ENCODE measurements around the gene SGCG.

The SGCG gene

DNA sequence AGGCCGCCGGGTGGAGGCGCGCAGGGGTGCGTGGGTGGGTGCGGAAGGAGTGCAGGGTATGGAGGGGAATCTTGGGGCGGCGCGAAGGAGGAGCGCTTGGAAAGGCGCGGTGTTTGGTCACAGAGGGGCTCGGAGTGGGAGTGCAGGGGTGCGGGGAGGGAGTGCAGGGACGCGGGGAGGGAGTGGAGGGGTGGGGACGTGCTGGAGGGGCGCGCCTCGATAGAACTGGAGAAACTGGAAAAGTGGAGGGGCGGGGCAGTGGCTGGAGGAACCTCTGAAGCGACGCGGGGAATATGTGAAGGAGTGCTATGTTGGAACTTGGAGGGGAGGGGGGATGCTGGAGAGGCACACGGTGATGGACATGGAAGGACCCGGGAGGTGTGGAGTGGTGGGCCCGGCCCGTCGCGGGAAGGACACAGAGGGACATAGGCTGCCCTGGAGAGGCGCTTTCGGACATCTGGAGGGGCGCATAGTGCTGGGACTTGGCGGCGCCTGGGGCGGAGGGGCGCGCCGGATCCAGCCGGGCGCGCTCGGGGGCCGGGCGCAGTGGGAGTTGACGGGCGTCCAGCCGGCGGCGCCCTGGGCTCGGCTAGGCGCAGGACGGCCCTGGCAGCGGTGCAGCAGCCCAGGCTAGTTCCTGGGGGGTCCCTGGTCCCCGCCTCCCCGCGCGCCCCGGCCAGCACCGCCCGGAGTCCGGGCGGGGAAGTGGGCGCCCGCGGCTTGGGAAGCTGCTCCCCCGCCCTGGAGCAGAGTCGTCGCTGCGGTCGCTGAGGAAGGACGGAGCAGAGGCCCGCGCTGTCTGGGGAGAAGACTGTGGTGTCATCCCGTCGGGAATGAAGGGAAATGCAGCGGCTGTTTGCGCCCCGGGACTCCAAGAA, 20.8 kb upstream of the SGCG start:
- peak overlapping the region; percentile 59; the same call in 1 of the 2 replicates for H3K9ac ChIP-seq (ENCODE audit: low read depth, low read length)
- H3K27me3 ChIP-seq (ENCODE audit: insufficient read depth, low read length): peaks cover 30% of the 10 kb centered on the region
- H3K4me3 ChIP-seq (ENCODE audit: low read length): peak overlapping the region; percentile 90
- H3K36me3 ChIP-seq (ENCODE audit: insufficient read depth, low read depth, low read length): no peaks in the 10 kb centered on the region
- H3K4me1 ChIP-seq (ENCODE audit: insufficient read depth, low read length): no peaks in the 10 kb centered on the region
- no peaks in the 10 kb centered on the region for H3K9me3 ChIP-seq (ENCODE audit: insufficient read depth, low read depth, low read length)
- no peak overlapping the region for H3K27ac ChIP-seq (ENCODE audit: low read length)

DNA sequence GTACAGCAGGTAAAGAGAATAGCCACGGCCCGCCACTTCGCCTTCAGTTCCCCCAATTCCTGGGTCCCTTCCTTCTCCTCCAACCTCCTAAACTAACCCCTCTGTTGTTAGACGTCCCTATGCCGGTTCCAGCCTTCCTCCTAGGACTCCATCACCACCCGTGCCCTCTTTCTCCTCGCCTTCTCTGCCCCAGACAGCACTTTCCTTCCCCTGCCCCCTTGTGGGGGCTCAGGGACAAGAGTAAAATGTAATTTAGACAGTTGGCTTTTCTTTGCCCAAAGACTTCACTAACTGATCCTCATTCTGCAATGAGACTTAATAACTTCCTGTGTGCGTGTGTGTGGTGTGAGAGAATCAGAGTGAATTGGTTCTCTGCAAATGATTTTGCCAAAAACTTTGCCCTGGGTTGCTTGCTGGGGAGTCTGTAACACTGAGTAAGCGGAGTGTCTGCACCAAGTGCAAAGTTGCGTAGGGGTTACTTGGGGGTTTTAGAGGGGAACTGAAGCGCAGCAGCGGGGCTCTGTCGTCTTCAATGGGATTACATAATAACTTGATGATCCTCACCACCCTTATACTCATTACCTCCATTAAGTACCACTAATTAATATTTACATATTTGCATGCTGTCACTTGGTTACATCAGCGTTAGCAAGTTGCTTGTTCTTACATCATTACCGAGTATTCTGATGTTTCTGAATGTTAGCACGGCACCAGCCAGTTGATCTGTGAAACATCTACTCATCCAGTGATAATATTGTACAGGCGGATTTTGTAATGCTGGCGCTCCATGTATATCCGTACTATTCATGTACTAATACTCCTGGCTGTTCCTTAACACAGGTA, 19.9 kb upstream of the SGCG start:
- Histone ChIP-seq H3K9me3 (ENCODE audit: insufficient read depth, low read depth, low read length) (no peaks in the 10 kb centered on the region), H3K4me3 (ENCODE audit: low read length) (peak overlapping the region; percentile 90), H3K4me1 (ENCODE audit: insufficient read depth, low read length) (no peaks in the 10 kb centered on the region), H3K27ac (ENCODE audit: low read length) (no peak overlapping the region), H3K36me3 (ENCODE audit: insufficient read depth, low read depth, low read length) (no peaks in the 10 kb centered on the region), H3K27me3 (ENCODE audit: insufficient read depth, low read length) (peaks cover 30% of the 10 kb centered on the region), H3K9ac (ENCODE audit: low read depth, low read length) (no peak overlapping the region)

DNA sequence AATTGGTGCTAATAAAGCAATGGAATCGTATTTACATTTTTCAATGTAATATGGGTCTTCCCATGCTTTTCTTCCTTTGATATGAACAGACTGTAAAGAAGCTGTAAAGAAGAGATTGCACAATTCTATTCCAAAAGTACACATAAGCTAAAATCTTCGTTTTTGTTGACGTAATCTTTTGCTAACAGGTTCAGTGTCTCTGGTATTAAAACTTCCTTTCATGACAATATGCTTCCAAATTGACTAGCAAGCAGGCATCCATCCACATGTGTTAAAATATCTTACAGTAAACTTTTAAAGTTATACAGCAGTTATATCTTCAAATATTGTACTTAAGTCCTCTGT, 19.3 kb upstream of the SGCG start:
- H3K27me3 ChIP-seq (ENCODE audit: insufficient read depth, low read length): peaks cover 30% of the 10 kb centered on the region
- H3K27ac ChIP-seq (ENCODE audit: low read length): no peak overlapping the region
- H3K4me3 ChIP-seq (ENCODE audit: low read length): 0 out of 2 replicates have a peak overlapping the region, but pooled peaks have one; percentile 90
- H3K4me1 ChIP-seq (ENCODE audit: insufficient read depth, low read length): no peaks in the 10 kb centered on the region
- H3K36me3 ChIP-seq (ENCODE audit: insufficient read depth, low read depth, low read length): no peaks in the 10 kb centered on the region
- H3K9ac ChIP-seq (ENCODE audit: low read depth, low read length): no peak overlapping the region
- H3K9me3 ChIP-seq (ENCODE audit: insufficient read depth, low read depth, low read length): no peaks in the 10 kb centered on the region

DNA sequence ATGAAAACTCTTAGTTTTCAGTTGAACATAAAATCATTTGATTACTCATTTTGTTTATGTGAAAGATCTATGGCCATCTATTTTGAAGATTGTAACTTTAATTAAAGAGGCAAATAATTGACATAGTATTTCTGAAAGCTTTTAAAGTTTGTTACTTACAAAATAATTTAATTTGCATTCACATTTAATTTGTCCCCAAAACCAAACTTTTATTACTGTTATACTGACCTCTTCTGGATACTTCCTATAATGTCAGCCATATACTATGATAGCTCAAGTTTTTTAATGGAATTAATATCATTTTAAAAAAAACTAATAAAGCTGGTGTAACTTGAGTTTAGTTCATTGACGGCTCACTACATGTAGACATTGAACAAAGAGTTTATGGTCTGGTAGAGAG, 4.9 kb upstream of the SGCG start:
- no peaks in the 10 kb centered on the region for H3K27me3 ChIP-seq (ENCODE audit: insufficient read depth, low read length)
- H3K36me3 ChIP-seq (ENCODE audit: insufficient read depth, low read depth, low read length): no peaks in the 10 kb centered on the region
- H3K9ac ChIP-seq (ENCODE audit: low read depth, low read length): no peak overlapping the region

DNA sequence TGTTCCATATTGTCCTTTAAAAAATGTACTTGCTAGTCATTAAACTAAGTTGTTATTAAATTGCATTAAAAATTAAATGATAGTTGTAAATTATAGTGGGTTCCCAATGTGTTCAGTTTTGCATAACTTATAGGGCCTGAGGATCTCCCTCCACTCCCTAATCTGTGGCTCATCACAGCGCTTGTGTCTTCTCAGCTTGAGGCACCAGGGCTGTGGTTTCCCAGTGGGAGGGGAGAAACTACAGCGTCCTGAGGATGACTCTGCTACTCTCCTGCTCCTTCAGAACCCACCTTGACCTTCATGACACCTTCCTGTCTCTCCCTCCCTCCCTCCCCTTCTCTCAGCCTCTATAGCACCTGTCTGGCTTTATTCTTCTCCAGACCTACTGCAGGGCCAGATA, 1.4 kb downstream of the SGCG start:
- H3K4me3 ChIP-seq (ENCODE audit: low read length): no peak overlapping the region
- no peak overlapping the region for H3K27ac ChIP-seq (ENCODE audit: low read length)
- no peaks in the 10 kb centered on the region for H3K27me3 ChIP-seq (ENCODE audit: insufficient read depth, low read length)
- no peaks in the 10 kb centered on the region for H3K9me3 ChIP-seq (ENCODE audit: insufficient read depth, low read depth, low read length)
- no peaks in the 10 kb centered on the region for H3K36me3 ChIP-seq (ENCODE audit: insufficient read depth, low read depth, low read length)
- no peaks in the 10 kb centered on the region for H3K4me1 ChIP-seq (ENCODE audit: insufficient read depth, low read length)
- H3K9ac ChIP-seq (ENCODE audit: low read depth, low read length): no peak overlapping the region

More for the DNA sequence above, 4.9 kb upstream of the SGCG start:
- Histone ChIP-seq H3K4me3 (ENCODE audit: low read length) (no peak overlapping the region), H3K27ac (ENCODE audit: low read length) (no peak overlapping the region), H3K4me1 (ENCODE audit: insufficient read depth, low read length) (no peaks in the 10 kb centered on the region), H3K9me3 (ENCODE audit: insufficient read depth, low read depth, low read length) (no peaks in the 10 kb centered on the region)

DNA sequence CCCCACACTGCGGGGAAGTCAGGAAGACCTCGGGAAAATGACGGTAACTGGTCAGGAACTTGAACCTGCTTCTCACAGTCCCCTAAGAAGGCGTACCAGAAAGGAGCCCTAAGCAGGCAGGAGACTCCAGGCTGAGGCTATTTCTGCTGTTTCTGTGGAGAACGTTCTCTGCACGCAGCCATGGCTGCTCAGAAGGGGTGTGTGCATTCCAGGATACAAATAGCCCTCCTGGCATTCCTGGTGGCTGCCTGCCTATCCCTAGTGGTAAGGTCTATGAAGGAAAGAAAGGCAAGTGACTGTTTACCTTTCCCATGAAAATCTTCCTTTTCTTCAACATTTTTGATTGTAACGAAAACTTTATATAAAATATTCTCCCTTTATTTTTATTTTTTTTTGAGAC, 2.5 kb downstream of the SGCG start:
- no peak overlapping the region for H3K9ac ChIP-seq (ENCODE audit: low read depth, low read length)
- no peaks in the 10 kb centered on the region for H3K27me3 ChIP-seq (ENCODE audit: insufficient read depth, low read length)
- H3K27ac ChIP-seq (ENCODE audit: low read length): no peak overlapping the region
- H3K4me1 ChIP-seq (ENCODE audit: insufficient read depth, low read length): no peaks in the 10 kb centered on the region
- H3K36me3 ChIP-seq (ENCODE audit: insufficient read depth, low read depth, low read length): no peaks in the 10 kb centered on the region
- no peaks in the 10 kb centered on the region for H3K9me3 ChIP-seq (ENCODE audit: insufficient read depth, low read depth, low read length)
- H3K4me3 ChIP-seq (ENCODE audit: low read length): no peak overlapping the region

DNA sequence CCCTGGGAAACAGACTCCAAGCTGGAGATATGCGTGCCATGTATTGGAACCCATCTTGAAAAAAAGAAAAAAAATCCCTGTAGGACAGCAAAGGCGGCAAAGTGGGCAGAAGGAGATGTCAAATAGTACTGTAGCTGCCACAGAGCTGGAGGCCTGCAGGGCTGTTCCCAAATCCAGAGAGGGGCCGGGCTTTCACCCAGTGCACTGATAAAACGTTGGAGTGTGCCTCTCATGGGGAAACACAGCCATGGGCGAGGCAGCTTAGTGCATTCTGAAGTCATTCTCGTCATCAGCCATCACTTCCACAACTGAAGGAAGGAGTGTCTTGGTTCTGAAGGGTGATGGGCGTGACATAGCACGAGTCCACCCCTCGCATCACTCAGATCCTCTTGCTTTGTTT, 4.8 kb downstream of the SGCG start:
- Histone ChIP-seq H3K4me1 (ENCODE audit: insufficient read depth, low read length) (no peaks in the 10 kb centered on the region), H3K27me3 (ENCODE audit: insufficient read depth, low read length) (no peaks in the 10 kb centered on the region), H3K4me3 (ENCODE audit: low read length) (no peak overlapping the region), H3K9me3 (ENCODE audit: insufficient read depth, low read depth, low read length) (no peaks in the 10 kb centered on the region), H3K36me3 (ENCODE audit: insufficient read depth, low read depth, low read length) (no peaks in the 10 kb centered on the region), H3K9ac (ENCODE audit: low read depth, low read length) (no peak overlapping the region), H3K27ac (ENCODE audit: low read length) (no peak overlapping the region)

DNA sequence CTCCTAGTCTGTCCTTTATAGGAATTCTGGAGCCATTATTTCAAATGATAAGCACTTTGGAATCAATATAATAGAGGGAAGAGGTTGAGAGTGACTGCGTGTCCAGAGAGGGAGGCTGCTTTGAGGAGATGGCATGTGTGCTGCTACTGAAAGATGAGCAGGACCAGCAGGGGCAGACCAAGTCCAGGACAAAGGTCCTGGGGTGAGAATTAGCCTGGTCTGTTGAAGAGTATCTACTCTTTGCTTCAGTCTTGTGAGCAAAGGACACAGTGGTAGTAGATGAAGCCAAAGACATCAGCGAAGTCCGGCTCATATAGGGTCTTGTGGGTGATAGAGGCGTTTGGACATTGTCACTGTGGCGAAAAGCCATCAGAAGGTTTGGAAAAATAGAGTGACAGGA, 21.1 kb downstream of the SGCG start:
- Histone ChIP-seq H3K9ac (ENCODE audit: low read depth, low read length) (no peak overlapping the region), H3K36me3 (ENCODE audit: insufficient read depth, low read depth, low read length) (no peaks in the 10 kb centered on the region), H3K27ac (ENCODE audit: low read length) (no peak overlapping the region), H3K4me3 (ENCODE audit: low read length) (no peak overlapping the region), H3K27me3 (ENCODE audit: insufficient read depth, low read length) (no peaks in the 10 kb centered on the region), H3K4me1 (ENCODE audit: insufficient read depth, low read length) (no peaks in the 10 kb centered on the region), H3K9me3 (ENCODE audit: insufficient read depth, low read depth, low read length) (peaks cover 2% of the 10 kb centered on the region; the same call in 1 of the 2 replicates)

DNA sequence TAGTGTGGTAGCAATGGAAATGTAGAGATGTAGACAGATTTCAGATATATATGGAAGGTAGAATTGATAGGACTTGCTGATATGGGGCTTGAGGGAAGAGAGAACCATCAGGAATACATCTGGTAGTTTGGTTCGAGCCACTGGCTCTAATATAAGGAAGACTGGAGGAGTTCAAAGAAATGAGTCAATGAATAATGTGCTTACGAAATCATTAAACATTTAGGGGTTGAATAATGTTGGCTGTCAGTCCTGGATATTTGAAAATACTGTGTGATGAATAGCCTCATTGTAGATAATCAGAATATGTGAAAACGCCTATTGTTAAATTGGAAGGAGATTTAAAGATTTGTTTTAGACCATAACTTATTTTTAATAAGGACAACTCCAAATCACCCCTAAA, 21.6 kb downstream of the SGCG start:
- Histone ChIP-seq H3K27me3 (ENCODE audit: insufficient read depth, low read length) (no peaks in the 10 kb centered on the region), H3K36me3 (ENCODE audit: insufficient read depth, low read depth, low read length) (no peaks in the 10 kb centered on the region), H3K9ac (ENCODE audit: low read depth, low read length) (no peak overlapping the region), H3K4me1 (ENCODE audit: insufficient read depth, low read length) (no peaks in the 10 kb centered on the region), H3K4me3 (ENCODE audit: low read length) (no peak overlapping the region), H3K27ac (ENCODE audit: low read length) (no peak overlapping the region), H3K9me3 (ENCODE audit: insufficient read depth, low read depth, low read length) (peaks cover 4% of the 10 kb centered on the region; the same call in 1 of the 2 replicates)

DNA sequence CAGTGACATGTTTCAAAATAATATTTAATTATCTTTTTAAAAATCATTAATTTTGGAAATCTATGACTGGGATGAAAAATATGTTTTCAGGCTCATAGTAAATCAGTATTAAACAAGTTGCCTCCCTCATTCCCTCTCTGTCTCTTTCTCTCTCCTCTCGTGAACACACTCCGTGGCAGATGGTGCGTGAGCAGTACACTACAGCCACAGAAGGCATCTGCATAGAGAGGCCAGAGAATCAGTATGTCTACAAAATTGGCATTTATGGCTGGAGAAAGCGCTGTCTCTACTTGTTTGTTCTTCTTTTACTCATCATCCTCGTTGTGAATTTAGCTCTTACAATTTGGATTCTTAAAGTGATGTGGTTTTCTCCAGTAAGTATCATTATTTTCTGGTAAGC, 22.7 kb downstream of the SGCG start:
- Histone ChIP-seq H3K9ac (ENCODE audit: low read depth, low read length) (no peak overlapping the region), H3K27me3 (ENCODE audit: insufficient read depth, low read length) (no peaks in the 10 kb centered on the region), H3K4me3 (ENCODE audit: low read length) (no peak overlapping the region), H3K36me3 (ENCODE audit: insufficient read depth, low read depth, low read length) (no peaks in the 10 kb centered on the region), H3K9me3 (ENCODE audit: insufficient read depth, low read depth, low read length) (peaks cover 4% of the 10 kb centered on the region; the same call in 1 of the 2 replicates), H3K27ac (ENCODE audit: low read length) (no peak overlapping the region), H3K4me1 (ENCODE audit: insufficient read depth, low read length) (no peaks in the 10 kb centered on the region)

DNA sequence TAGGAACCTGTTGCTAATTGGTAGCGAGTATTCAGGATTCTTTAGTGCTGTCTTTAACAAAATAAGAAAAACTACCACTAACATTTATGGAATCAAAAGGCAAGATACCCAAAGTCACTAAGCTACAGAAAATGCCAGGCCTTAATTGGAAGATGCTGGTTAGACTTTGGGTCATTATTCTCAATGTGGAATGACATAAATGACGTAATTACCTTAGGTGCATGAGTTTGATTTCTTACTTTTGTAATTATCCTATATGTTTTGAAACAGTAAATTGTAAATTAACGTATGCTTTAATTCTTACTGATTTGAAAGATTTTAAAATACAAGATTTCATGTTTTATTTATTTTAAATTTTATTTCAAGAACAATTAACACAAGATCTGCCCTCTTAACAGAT, 25.0 kb downstream of the SGCG start:
- Histone ChIP-seq H3K9ac (ENCODE audit: low read depth, low read length) (no peak overlapping the region), H3K27ac (ENCODE audit: low read length) (no peak overlapping the region), H3K4me3 (ENCODE audit: low read length) (no peak overlapping the region), H3K9me3 (ENCODE audit: insufficient read depth, low read depth, low read length) (peaks cover 4% of the 10 kb centered on the region; the same call in 1 of the 2 replicates), H3K4me1 (ENCODE audit: insufficient read depth, low read length) (no peaks in the 10 kb centered on the region), H3K36me3 (ENCODE audit: insufficient read depth, low read depth, low read length) (no peaks in the 10 kb centered on the region), H3K27me3 (ENCODE audit: insufficient read depth, low read length) (no peaks in the 10 kb centered on the region)

DNA sequence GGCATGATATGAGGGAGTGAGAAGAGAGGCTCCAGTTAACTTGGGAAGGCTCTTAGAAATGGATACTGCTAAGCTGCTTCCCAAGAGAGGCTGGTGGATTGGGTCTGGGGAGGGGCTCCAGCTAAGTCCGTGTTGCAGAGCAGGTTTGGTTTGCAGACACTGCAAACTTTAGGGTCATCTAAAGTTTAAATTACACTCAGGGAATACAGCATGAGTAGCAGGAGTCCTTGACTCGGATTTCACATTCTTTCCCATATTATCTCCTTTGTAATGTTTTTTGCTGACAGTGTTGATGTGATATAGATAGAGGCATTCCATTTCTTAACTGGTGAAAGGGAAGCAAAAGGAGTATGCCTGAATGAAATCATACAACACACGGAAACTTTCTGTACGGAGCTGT, 31.9 kb downstream of the SGCG start:
- no peak overlapping the region for H3K4me3 ChIP-seq (ENCODE audit: low read length)
- H3K27me3 ChIP-seq (ENCODE audit: insufficient read depth, low read length): no peaks in the 10 kb centered on the region
- no peak overlapping the region for H3K27ac ChIP-seq (ENCODE audit: low read length)
- no peaks in the 10 kb centered on the region for H3K36me3 ChIP-seq (ENCODE audit: insufficient read depth, low read depth, low read length)
- no peaks in the 10 kb centered on the region for H3K9me3 ChIP-seq (ENCODE audit: insufficient read depth, low read depth, low read length)
- no peak overlapping the region for H3K9ac ChIP-seq (ENCODE audit: low read depth, low read length)
- no peaks in the 10 kb centered on the region for H3K4me1 ChIP-seq (ENCODE audit: insufficient read depth, low read length)
